CD4-positive, CD25-positive, alpha-beta regulatory T cell (primary cell): ENCODE data around the gene OCEL1. TPM values are rescaled to one million over a fixed set of nuclear protein-coding genes. Genes with fewer than 3 reads are reported as not detected.
A peak's percentile ranks its signal among the peaks of the same experiment; 100 is the strongest.
"Not testable (repeated sequence)": the region's sequence is repeated elsewhere in the genome, so short reads cannot be mapped to it uniquely, and the experiment has no call there.

ENCODE experiments used
- ATAC-seq, 2 donors: fragments of 150-1000 bp; cut with Tn5 transposase; one replicate each; pipeline ENCODE4 v1.10.0; 2021; ENCODE audit warnings: low read depth in 2 of 2, moderate number of reproducible peaks in 2 of 2, moderate library complexity in 1 of 2
- DNase-seq, 3 donors: peaks; one replicate each; pipeline versions ENCODE4 v3.0.0 to v3.0.0-alpha.2; 2012 to 2022; ENCODE audit warnings: mixed read lengths in 1 of 3
- H3K27ac ChIP-seq: one replicate; pipeline ENCODE4 v1.7.0; 2013; ENCODE audit warnings: mild to moderate bottlenecking, low read length; ENCODE audit not compliant: insufficient read depth, poor library complexity, severe bottlenecking
- H3K27me3 ChIP-seq: one replicate; pipeline ENCODE4 v1.7.0; 2013; ENCODE audit warnings: low read length; ENCODE audit not compliant: control insufficient read depth, insufficient read depth
- H3K36me3 ChIP-seq: one replicate; pipeline ENCODE4 v1.7.0; 2013; ENCODE audit warnings: mild to moderate bottlenecking, low read length, moderate library complexity; ENCODE audit not compliant: control insufficient read depth, insufficient read depth
- H3K4me1 ChIP-seq: 2 replicates; pipeline ENCODE4 v1.7.0; 2013; ENCODE audit warnings: mild to moderate bottlenecking, low read length; ENCODE audit not compliant: insufficient read depth, control insufficient read depth, poor library complexity, severe bottlenecking
- H3K4me3 ChIP-seq: one replicate; pipeline ENCODE4 v1.7.0; 2013; ENCODE audit warnings: low read depth, mild to moderate bottlenecking, low read length, moderate library complexity
- H3K9me3 ChIP-seq, 2 experiments: 1 replicate in 1 of 2; 2 replicates in 1 of 2; pipeline ENCODE4 v1.7.0; 2013; ENCODE audit warnings: low read length in 2 of 2, mild to moderate bottlenecking in 1 of 2, moderate library complexity in 1 of 2; ENCODE audit not compliant: control insufficient read depth in 2 of 2
- H3K27ac Mint-ChIP-seq, 3 donors: one replicate each; pipeline ENCODE4 v1.8.0; 2020 to 2022; ENCODE audit warnings: mild to moderate bottlenecking in 3 of 3, mixed read lengths in 3 of 3, moderate library complexity in 2 of 3
- H3K27me3 Mint-ChIP-seq: one replicate; pipeline ENCODE4 v1.8.0; 2022; ENCODE audit warnings: mild to moderate bottlenecking, mixed read lengths
- H3K36me3 Mint-ChIP-seq: one replicate; pipeline ENCODE4 v1.8.0; 2020; ENCODE audit warnings: mixed read lengths
- H3K4me1 Mint-ChIP-seq, 4 donors: one replicate each; pipeline ENCODE4 v1.8.0; 2020 to 2022; ENCODE audit warnings: mixed read lengths in 4 of 4, mild to moderate bottlenecking in 1 of 4
- H3K4me3 Mint-ChIP-seq, 4 donors: one replicate each; pipeline ENCODE4 v1.8.0; 2020 to 2022; ENCODE audit warnings: mild to moderate bottlenecking in 4 of 4, mixed read lengths in 4 of 4, moderate library complexity in 3 of 4
- H3K9me3 Mint-ChIP-seq, 7 donors: one replicate each; pipeline ENCODE4 v1.8.0; 2020 to 2022; ENCODE audit warnings: mixed read lengths in 7 of 7, mild to moderate bottlenecking in 3 of 7, moderate library complexity in 2 of 7
- polyA plus RNA-seq, 4 donors: library from polyadenylated mRNA; unstranded; fragments of 300-500 nt; fragmentation: Illumina TruSeq; gene quantifications; one replicate each; pipeline ENCODE4 v1.2.3, GENCODE V29; 2021
- total RNA-seq: library from RNA; stranded (reverse); gene quantifications from one replicate; pipeline ENCODE4 v1.2.3, GENCODE V29; 2022

Gene OCEL1
- total and polyA plus RNA-seq, 5 donors from 2014 or later = 23.3 to 51.0 (median 46.7) TPM

- Histone ChIP-seq H3K4me1 (peaks cover 23% of the 10 kb centered on the region), H3K9me3 (no peaks in the 10 kb centered on the region), H3K36me3 (peaks cover 10% of the 10 kb centered on the region), H3K4me3 (no peak overlapping the region), H3K27ac (no peak overlapping the region), H3K27me3 (no peaks in the 10 kb centered on the region)
- Mint-ChIP-seq H3K36me3 (peaks cover 4% of the 10 kb centered on the region), H3K9me3 (no peaks in the 10 kb centered on the region), H3K27ac (no peak overlapping the region), H3K27me3 (peaks cover 6% of the 10 kb centered on the region), H3K4me1 (peaks cover 6 to 31% (median 13%) of the 10 kb centered on the region in 4 donors), H3K4me3 (no peak overlapping the region)
- no peak for DNase-seq
- ATAC-seq = no peak
Measured at GRCh38 chr19:17266026-17266425, 40.0 kb downstream of the OCEL1 start.

DNA sequence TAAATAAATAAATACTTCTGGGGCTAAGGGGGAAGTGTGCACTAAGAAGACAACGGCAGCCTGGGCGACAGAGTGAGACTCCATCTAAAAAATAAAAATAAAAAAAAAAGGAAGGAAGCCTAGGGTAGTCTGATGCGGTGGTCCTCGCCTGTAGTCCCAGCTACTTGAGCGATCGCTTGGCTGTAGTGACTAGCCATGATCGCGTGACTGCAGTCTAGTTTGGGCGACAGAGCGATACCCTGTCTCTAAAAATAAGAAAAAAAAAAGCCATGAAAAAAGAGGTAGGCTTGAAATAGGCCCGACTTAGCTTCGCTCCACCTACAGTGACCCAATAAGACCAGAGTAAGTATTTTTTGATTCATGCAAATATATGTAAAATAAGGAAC lies 40.6 kb downstream of the OCEL1 start:
- Mint-ChIP-seq H3K27me3 (peaks cover 5% of the 10 kb centered on the region), H3K4me1 (peaks cover 6 to 34% (median 12%) of the 10 kb centered on the region in 4 donors), H3K36me3 (peaks cover 7% of the 10 kb centered on the region), H3K4me3 (peak overlapping the region; percentile 81 to 88 (median 87)), H3K27ac (peak overlapping the region; percentile 56 to 76 (median 73)), H3K9me3 (no peaks in the 10 kb centered on the region)
- peak overlapping the region; percentile 77 for H3K27ac ChIP-seq
- peaks cover 16% of the 10 kb centered on the region for H3K36me3 ChIP-seq
- DNase-seq (no peak), ATAC-seq (no peak)
- peaks cover 23% of the 10 kb centered on the region for H3K4me1 ChIP-seq
- no peaks in the 10 kb centered on the region for H3K9me3 ChIP-seq
- H3K27me3 ChIP-seq = no peaks in the 10 kb centered on the region
- peak overlapping the region; percentile 55 for H3K4me3 ChIP-seq

GRCh38 chr19:17266975-17267788 lies 41.2 kb downstream of the OCEL1 start, which contains the start of gene BABAM1:
TSS of gene BABAM1 (plus strand) at chr19:17267443. CDS start at chr19:17268807, 1,364 bp downstream.
- peak; percentile 93 for ATAC-seq
- peaks cover 7% of the 10 kb centered on the region for H3K36me3 Mint-ChIP-seq
- H3K27me3 Mint-ChIP-seq = peaks cover 5% of the 10 kb centered on the region
- H3K27ac Mint-ChIP-seq = peak within 1 kb of the TSS; percentile 56 to 89 (median 73)
- H3K9me3 Mint-ChIP-seq = no peaks in the 10 kb centered on the region
- Histone ChIP-seq H3K27me3 (no peaks in the 10 kb centered on the region), H3K27ac (peak within 1 kb of the TSS; percentile 77), H3K4me1 (peaks cover 23% of the 10 kb centered on the region), H3K9me3 (no peaks in the 10 kb centered on the region), H3K4me3 (peak within 1 kb of the TSS; percentile 90), H3K36me3 (peaks cover 22% of the 10 kb centered on the region)
- peaks cover 6 to 34% (median 12%) of the 10 kb centered on the region in 4 donors for H3K4me1 Mint-ChIP-seq
- DNase-seq = peak; percentile 95 to 99 (median 98)
- peak within 1 kb of the TSS; percentile 81 to 88 (median 87) for H3K4me3 Mint-ChIP-seq

DNA sequence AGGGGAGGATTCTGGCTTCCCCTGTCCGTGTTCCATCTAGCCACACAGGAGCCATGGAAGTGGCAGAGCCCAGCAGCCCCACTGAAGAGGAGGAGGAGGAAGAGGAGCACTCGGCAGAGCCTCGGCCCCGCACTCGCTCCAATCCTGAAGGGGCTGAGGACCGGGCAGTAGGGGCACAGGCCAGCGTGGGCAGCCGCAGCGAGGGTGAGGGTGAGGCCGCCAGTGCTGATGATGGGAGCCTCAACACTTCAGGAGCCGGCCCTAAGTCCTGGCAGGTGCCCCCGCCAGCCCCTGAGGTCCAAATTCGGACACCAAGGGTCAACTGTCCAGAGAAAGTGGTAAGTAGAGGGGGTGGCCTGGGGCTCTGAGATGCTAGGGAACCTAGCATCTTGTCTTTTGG lies 42.7 kb downstream of the OCEL1 start:
- peak overlapping the region in 3 of 4 donors; percentile 38 to 56 (median 50) for H3K4me3 Mint-ChIP-seq
- DNase-seq (no peak), ATAC-seq (no peak)
- Histone ChIP-seq H3K27me3 (no peaks in the 10 kb centered on the region), H3K27ac (no peak overlapping the region), H3K4me1 (peaks cover 23% of the 10 kb centered on the region), H3K36me3 (peaks cover 29% of the 10 kb centered on the region), H3K9me3 (no peaks in the 10 kb centered on the region), H3K4me3 (no peak overlapping the region)
- H3K9me3 Mint-ChIP-seq = no peaks in the 10 kb centered on the region
- H3K4me1 Mint-ChIP-seq = peaks cover 6 to 34% (median 12%) of the 10 kb centered on the region in 4 donors
- peaks cover 5% of the 10 kb centered on the region for H3K27me3 Mint-ChIP-seq
- peaks cover 7% of the 10 kb centered on the region for H3K36me3 Mint-ChIP-seq
- no peak overlapping the region for H3K27ac Mint-ChIP-seq

DNA sequence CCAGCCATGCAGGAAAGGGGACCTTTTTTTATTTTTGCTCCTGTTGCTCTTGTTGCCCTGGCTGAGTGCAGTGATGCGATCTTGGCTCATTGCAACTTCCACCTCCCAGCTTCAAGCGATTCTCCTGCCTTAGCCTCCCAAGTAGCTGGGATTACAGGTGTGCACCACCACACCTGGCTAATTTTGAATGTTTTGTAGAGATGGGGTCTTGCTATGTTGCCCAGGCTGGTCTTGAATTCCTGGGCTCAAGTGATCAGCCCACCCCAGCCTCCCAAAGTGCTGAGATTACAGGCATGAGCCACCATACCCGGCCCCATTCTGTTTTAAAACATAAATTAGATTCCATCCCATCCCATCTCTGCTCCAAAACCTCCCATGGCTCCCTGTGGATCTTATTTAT lies 48.9 kb downstream of the OCEL1 start:
- H3K9me3 Mint-ChIP-seq, H3K4me3 ChIP-seq, H3K4me3 Mint-ChIP-seq, H3K27me3 Mint-ChIP-seq, H3K27ac ChIP-seq, H3K27ac Mint-ChIP-seq, H3K4me1 Mint-ChIP-seq, DNase-seq, H3K27me3 ChIP-seq, ATAC-seq, H3K4me1 ChIP-seq, H3K9me3 ChIP-seq: not testable (repeated sequence)
- peaks cover 26% of the 10 kb centered on the region for H3K36me3 Mint-ChIP-seq
- peaks cover 61% of the 10 kb centered on the region for H3K36me3 ChIP-seq

GRCh38 chr19:17275441-17276175 lies 49.6 kb downstream of the OCEL1 start:
- no peak overlapping the region for H3K27ac Mint-ChIP-seq
- H3K27me3 Mint-ChIP-seq = no peaks in the 10 kb centered on the region
- H3K36me3 Mint-ChIP-seq = peaks cover 23% of the 10 kb centered on the region
- Histone ChIP-seq H3K27ac (no peak overlapping the region), H3K9me3 (no peaks in the 10 kb centered on the region), H3K4me3 (no peak overlapping the region), H3K27me3 (no peaks in the 10 kb centered on the region), H3K36me3 (peaks cover 57% of the 10 kb centered on the region), H3K4me1 (no peaks in the 10 kb centered on the region)
- H3K4me1 Mint-ChIP-seq = peaks cover 0 to 4% (median 0%) of the 10 kb centered on the region in 4 donors
- no peak for ATAC-seq
- H3K4me3 Mint-ChIP-seq = no peak overlapping the region
- no peak for DNase-seq
- H3K9me3 Mint-ChIP-seq = no peaks in the 10 kb centered on the region
